Keratinocyte (primary cell): ENCODE measurements around the gene HERC3. TPM values are rescaled to one million over a fixed set of nuclear protein-coding genes. Genes with fewer than 3 reads are reported as not detected.

Experiments used
- DNase-seq: peaks from one replicate; pipeline ENCODE4 v3.0.0-alpha.2; 2011; ENCODE audit warnings: low read depth, missing footprints, low spot score
- FAIRE-seq: peaks from 2 replicates; lab custom pipeline; 2011; peaks lifted over from hg19 to GRCh38; lab: Jason Lieb, UNC
- H2AFZ ChIP-seq: 2 replicates; pipeline ENCODE4 v1.6.0; 2012; ENCODE audit warnings: low read length, control low read depth, inconsistent platforms; ENCODE audit not compliant: control insufficient read depth
- H3K27ac ChIP-seq: 2 replicates; pipeline ENCODE4 v1.5.1; 2011; ENCODE audit warnings: low read length; ENCODE audit not compliant: control insufficient read depth, insufficient read depth
- H3K27me3 ChIP-seq: 3 replicates; pipeline ENCODE4 v1.6.0; 2011; ENCODE audit warnings: low read length; ENCODE audit not compliant: control insufficient read depth, insufficient read depth; ENCODE audit errors: extremely low read depth
- H3K36me3 ChIP-seq, 2 experiments: 2 replicates in 1 of 2; 3 replicates in 1 of 2; pipeline ENCODE4 v1.5.1; 2011; ENCODE audit warnings: low read length in 2 of 2, mild to moderate bottlenecking in 1 of 2; ENCODE audit not compliant: control insufficient read depth in 2 of 2, insufficient read depth in 2 of 2; ENCODE audit errors: extremely low read depth in 1 of 2
- H3K4me1 ChIP-seq: 3 replicates; pipeline ENCODE4 v1.5.1; 2011; ENCODE audit warnings: low read length; ENCODE audit not compliant: control insufficient read depth, insufficient read depth; ENCODE audit errors: extremely low read depth
- H3K4me2 ChIP-seq: 3 replicates; pipeline ENCODE4 v1.6.0; 2011; ENCODE audit warnings: low read depth, low read length; ENCODE audit not compliant: control insufficient read depth, insufficient read depth; ENCODE audit errors: extremely low read depth
- H3K4me3 ChIP-seq, 3 experiments: fragments of 200-600 bp in 1 of 3; sonication (generic) in 1 of 3; 2 replicates in 2 of 3; 3 replicates in 1 of 3; pipeline ENCODE4 v1.5.1; 2011 to 2016; ENCODE audit warnings: low read length in 3 of 3, mild to moderate bottlenecking in 3 of 3, control low read depth in 2 of 3, inconsistent platforms in 1 of 3, low read depth in 1 of 3, mixed read lengths in 1 of 3, mixed run types in 1 of 3, moderate library complexity in 1 of 3; ENCODE audit not compliant: control insufficient read depth in 2 of 3, insufficient read depth in 2 of 3; ENCODE audit errors: extremely low read depth in 1 of 3
- H3K79me2 ChIP-seq: 2 replicates; pipeline ENCODE4 v1.6.0; 2012; ENCODE audit warnings: low read length; ENCODE audit not compliant: control insufficient read depth, insufficient read depth
- H3K9ac ChIP-seq: 3 replicates; pipeline ENCODE4 v1.6.0; 2011; ENCODE audit warnings: low read length; ENCODE audit not compliant: control insufficient read depth, insufficient read depth; ENCODE audit errors: extremely low read depth
- H3K9me1 ChIP-seq: 3 replicates; pipeline ENCODE4 v1.6.0; 2011; ENCODE audit warnings: low read length; ENCODE audit not compliant: control insufficient read depth, insufficient read depth; ENCODE audit errors: extremely low read depth
- H3K9me3 ChIP-seq: 2 replicates; pipeline ENCODE4 v1.5.1; 2012; ENCODE audit warnings: low read depth, low read length; ENCODE audit not compliant: control insufficient read depth
- H4K20me1 ChIP-seq: 3 replicates; pipeline ENCODE4 v1.6.0; 2011; ENCODE audit warnings: low read length; ENCODE audit not compliant: control insufficient read depth, insufficient read depth; ENCODE audit errors: extremely low read depth
- CTCF ChIP-seq, 3 experiments: IDR thresholded peaks in 1 of 3; conservative IDR thresholded peaks in 1 of 3; optimal IDR thresholded peaks in 1 of 3; 2 replicates in 2 of 3; 3 replicates in 1 of 3; pipeline versions ENCODE3 to v1.5.1; 2011; ENCODE audit warnings: low read length in 3 of 3, mild to moderate bottlenecking in 3 of 3, moderate library complexity in 2 of 3, control low read depth in 1 of 3, inconsistent platforms in 1 of 3; ENCODE audit not compliant: insufficient read depth in 2 of 3; ENCODE audit errors: extremely low read depth in 1 of 3
- EZH2 ChIP-seq: IDR thresholded peaks from one replicate; pipeline ENCODE4 v1.6.1; 2012; ENCODE audit warnings: inconsistent platforms, mild to moderate bottlenecking, low read length, moderate library complexity
- dilution Hi-C: fragments of 300-500 bp; cut with MboI; formaldehyde crosslinking; loops from one replicate; pipeline ENCODE4 v1.7.0; 2020; ENCODE audit warnings: low sequenced_read_pairs; ENCODE audit not compliant: extremely low pct_ligation_motif_present
- polyA plus RNA-seq, 5 experiments: library from polyadenylated mRNA; depleted of rRNA in 3 of 5; stranded (reverse) in 3 of 5; stranded (forward) in 1 of 5; unstranded in 1 of 5; fragments of >200 nt; gene quantifications; 1 replicate in 1 of 5; 2 replicates in 3 of 5; 3 replicates in 1 of 5; pipeline versions ENCODE4 v1.2.1 to v1.2.3, GENCODE V29; 2011 to 2012; ENCODE audit warnings: missing spikeins in 2 of 5, low read depth in 1 of 5, low replicate concordance in 1 of 5

Gene HERC3
- polyA plus RNA-seq, 1 donor (not counting 4 experiments of a cell fraction or from before 2014, with no cell fraction given), result 26.3 TPM

- no peaks in the 10 kb centered on the region for H3K9me3 ChIP-seq
- no peak overlapping the region for H3K4me2 ChIP-seq
- no peak overlapping the region for H2AFZ ChIP-seq
- H3K79me2 ChIP-seq, result no peaks in the 10 kb centered on the region
- no peaks in the 10 kb centered on the region for H3K9me1 ChIP-seq
- FAIRE-seq, result no peak
- no peak overlapping the region for H3K9ac ChIP-seq
- H4K20me1 ChIP-seq, result no peaks in the 10 kb centered on the region
- H3K27me3 ChIP-seq, result no peaks in the 10 kb centered on the region
- dilution Hi-C loops, result no loop called here
- no peak overlapping the region for H3K27ac ChIP-seq
- peaks cover 3% of the 10 kb centered on the region for H3K4me1 ChIP-seq
- DNase-seq, result no peak
- no peak overlapping the region for H3K4me3 ChIP-seq
- TF ChIP-seq EZH2 (no peak), CTCF (optimal IDR thresholded peaks at IDR 0.05 in 1 of 3, IDR thresholded peaks at IDR 0.05 in 1 of 3, conservative IDR thresholded peaks at IDR 0.05 in 1 of 3; ENCODE audit: extremely low read depth in 1 of 3, insufficient read depth in 2 of 3, low read length in 3 of 3) (no peak)
- H3K36me3 ChIP-seq, result no peaks in the 10 kb centered on the region
Measured at GRCh38 chr4:88573276-88573980, 18.9 kb upstream of the HERC3 start.

- H3K4me3 ChIP-seq, result no peak overlapping the region
- H3K27me3 ChIP-seq, result no peaks in the 10 kb centered on the region
- TF ChIP-seq EZH2 (no peak), CTCF (optimal IDR thresholded peaks at IDR 0.05 in 1 of 3, IDR thresholded peaks at IDR 0.05 in 1 of 3, conservative IDR thresholded peaks at IDR 0.05 in 1 of 3; ENCODE audit: extremely low read depth in 1 of 3, insufficient read depth in 2 of 3, low read length in 3 of 3) (peak in 1 of 3 experiments; percentile 12)
- peaks cover 3% of the 10 kb centered on the region for H3K4me1 ChIP-seq
- no peaks in the 10 kb centered on the region for H4K20me1 ChIP-seq
- no peak overlapping the region for H3K27ac ChIP-seq
- dilution Hi-C loops, result no loop called here
- H3K36me3 ChIP-seq, result no peaks in the 10 kb centered on the region
- no peak overlapping the region for H3K4me2 ChIP-seq
- DNase-seq, result no peak
- no peaks in the 10 kb centered on the region for H3K9me1 ChIP-seq
- H3K9ac ChIP-seq, result no peak overlapping the region
- H2AFZ ChIP-seq, result no peak overlapping the region
- H3K9me3 ChIP-seq, result no peaks in the 10 kb centered on the region
- H3K79me2 ChIP-seq, result no peaks in the 10 kb centered on the region
- no peak for FAIRE-seq
Measured at GRCh38 chr4:88573995-88574394, 18.3 kb upstream of the HERC3 start.
